GM21717 (cell line): ENCODE measurements around the gene BIRC6.

Experiments
- ATAC-seq: cut with Tn5 transposase; IDR thresholded peaks from one replicate; pipeline ENCODE4 v1.9.1; 2021; ENCODE audit warnings: mild to moderate bottlenecking, moderate library complexity; ENCODE audit not compliant: unreplicated experiment

The BIRC6 gene

DNA sequence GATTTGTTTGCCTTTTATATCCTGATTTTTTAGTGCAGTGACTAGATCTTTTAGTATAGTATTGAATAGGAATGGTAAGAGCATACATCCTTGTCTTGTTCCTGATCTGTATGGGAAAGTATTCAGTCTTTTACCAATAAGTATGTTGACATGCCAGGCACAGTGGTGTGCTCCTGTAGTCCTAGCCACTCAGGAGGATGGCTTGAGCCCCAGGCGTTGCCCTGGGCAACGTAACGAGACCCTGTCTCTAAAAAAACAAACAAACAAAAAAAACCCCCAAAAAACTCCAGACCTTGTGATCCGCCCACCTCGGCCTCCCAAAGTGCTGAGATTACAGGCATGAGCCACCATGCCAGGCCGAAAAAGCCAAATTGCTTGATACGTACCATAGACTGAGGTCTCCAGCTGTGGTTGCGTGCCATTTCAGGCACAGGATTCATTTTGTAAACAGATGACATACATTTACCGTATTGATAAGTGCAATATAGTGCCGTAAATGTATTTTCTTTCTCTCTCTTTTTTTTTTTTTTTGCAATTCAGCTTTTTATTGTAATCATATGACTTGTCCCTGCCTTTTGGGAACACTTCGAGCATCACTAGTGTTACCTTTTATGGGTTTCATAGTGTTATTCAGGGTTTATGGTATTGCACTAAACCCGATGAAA, 18.5 kb downstream of the BIRC6 start:
- no peak for ATAC-seq

- ATAC-seq = no peak
Measured at GRCh38 chr2:32376756-32377155, 19.9 kb downstream of the BIRC6 start.

DNA sequence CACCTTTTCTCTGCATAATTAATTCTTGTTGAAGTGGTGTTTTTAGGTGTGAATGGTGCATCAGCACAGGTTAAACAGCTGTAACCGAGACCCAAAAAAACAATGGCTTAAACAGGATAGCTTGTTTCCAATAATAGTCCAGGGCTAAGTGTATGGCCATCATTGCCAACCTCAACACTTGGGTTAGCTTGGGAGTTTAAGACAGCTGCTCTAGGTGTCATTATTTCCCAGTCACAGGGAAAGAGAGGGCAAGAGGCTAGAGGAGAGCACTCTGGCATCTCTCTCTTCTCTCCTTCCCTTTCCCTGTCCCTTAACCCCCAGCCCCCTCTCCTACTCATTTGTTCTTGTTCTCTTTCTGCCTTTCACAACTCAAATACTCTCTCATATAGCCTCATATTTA, 21.1 kb downstream of the BIRC6 start:
- no peak for ATAC-seq

GRCh38 chr2:32379352-32379751, 22.5 kb downstream of the BIRC6 start:
- ATAC-seq = no peak

GRCh38 chr2:32383858-32384257, 27.0 kb downstream of the BIRC6 start:
- ATAC-seq = no peak

GRCh38 chr2:32384529-32384928, 27.7 kb downstream of the BIRC6 start:
- no peak for ATAC-seq

DNA sequence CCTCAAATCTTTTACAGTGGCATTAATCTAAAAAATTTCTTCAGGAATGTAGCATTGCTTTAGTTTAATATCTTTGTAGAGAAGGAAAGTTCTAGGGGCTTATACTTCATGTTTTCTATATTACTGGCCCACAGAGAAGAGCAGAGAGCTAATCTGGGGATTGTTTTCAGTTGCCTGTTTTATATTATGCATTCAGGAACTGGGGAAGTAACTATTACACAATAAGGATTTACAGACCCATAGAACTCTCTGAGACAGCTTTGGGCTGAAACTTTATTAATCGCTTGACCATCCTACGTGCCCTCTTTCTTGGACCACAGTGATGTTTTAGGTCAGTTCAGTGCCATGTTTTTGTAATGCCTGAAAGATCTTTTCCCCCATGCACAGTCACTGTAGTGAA, 29.9 kb downstream of the BIRC6 start:
- ATAC-seq = no peak

DNA sequence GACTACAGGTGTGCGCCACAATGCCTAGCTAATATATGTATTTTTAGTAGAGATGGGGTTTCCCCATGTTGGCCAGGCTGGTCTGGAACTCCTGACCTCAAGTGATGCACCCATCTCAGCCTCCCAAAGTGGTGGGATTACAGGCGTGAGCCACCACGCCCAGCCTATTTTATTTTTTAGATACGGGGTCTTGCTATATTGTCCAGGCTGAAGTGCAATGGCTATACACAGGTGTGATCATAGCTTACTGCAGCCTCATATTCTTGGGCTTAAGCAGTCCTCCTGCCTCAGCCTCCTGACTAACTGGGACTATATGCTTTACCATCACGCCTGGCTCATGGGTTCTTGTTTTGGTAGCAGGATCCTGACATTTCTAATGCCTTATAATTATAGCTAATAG, 42.4 kb downstream of the BIRC6 start:
- no peak for ATAC-seq

DNA sequence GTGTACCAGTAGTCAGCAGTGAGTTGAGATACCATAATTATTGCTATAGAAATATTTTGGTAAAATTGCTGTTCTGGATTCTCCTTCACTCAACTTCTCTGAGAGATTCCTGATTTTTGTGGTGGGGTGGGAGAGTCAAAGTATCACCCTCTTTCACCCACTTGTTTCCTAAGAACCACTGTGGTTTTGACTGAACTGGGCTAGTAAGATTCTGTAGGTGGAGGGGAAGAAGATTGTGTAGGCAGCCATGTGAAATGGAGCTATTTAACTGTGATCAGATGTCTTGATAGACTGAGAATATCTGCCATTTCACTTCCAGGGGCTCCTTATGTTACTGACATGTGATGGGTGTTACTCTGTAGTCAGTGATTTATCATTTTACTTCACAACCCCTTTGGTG, 45.3 kb downstream of the BIRC6 start:
- no peak for ATAC-seq

GRCh38 chr2:32403782-32404181, 47.0 kb downstream of the BIRC6 start:
- no peak for ATAC-seq

- no peak for ATAC-seq
Measured at GRCh38 chr2:32404691-32405090, 47.9 kb downstream of the BIRC6 start.

GRCh38 chr2:32416519-32416918, 59.7 kb downstream of the BIRC6 start:
- no peak for ATAC-seq

DNA sequence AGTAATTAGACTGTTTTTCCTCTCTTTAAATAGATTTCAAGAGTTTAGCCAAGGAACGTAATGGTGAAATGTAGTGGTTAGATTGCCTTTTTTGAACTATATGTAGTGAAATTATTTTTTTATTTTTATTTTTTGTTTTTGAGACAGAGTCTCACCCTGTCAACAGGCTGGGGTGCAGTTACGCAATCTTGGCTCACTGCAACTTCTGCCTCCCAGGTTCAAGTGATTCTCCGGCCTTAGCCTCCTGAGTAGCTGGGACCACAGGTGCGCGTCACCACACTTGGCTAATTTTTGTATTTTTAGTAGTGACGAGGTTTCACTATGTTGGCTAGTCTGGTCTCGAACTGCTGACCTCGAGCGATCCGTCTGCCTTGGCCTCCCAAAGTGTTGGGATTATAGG, 60.8 kb downstream of the BIRC6 start:
- no peak for ATAC-seq

- no peak for ATAC-seq
Measured at GRCh38 chr2:32418778-32419177, 62.0 kb downstream of the BIRC6 start.

GRCh38 chr2:32422133-32422532, 65.3 kb downstream of the BIRC6 start:
- no peak for ATAC-seq

GRCh38 chr2:32423536-32423935, 66.7 kb downstream of the BIRC6 start:
- no peak for ATAC-seq

- ATAC-seq = no peak
Measured at GRCh38 chr2:32424739-32425138, 67.9 kb downstream of the BIRC6 start.

DNA sequence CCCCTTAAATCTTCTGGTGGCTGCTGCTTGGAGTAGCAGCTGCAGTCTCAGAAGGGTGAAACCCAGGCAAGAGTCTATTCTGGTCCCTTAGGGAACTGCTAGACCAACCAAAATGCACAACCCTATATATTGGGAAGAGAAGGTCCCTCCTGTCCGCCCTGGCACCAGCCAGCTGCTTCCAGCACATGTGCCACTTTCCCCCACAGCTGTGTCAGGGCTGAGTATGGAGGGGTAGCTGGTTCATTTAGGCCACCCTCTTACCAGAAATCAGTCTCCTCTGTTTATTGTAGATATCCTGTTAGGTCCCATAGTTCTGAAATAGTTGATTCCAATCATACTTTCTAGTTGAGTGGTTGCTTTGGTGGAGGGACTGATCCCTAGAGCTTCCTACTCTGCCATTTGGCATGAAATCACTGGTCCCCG, 68.9 kb downstream of the BIRC6 start:
- no peak for ATAC-seq

DNA sequence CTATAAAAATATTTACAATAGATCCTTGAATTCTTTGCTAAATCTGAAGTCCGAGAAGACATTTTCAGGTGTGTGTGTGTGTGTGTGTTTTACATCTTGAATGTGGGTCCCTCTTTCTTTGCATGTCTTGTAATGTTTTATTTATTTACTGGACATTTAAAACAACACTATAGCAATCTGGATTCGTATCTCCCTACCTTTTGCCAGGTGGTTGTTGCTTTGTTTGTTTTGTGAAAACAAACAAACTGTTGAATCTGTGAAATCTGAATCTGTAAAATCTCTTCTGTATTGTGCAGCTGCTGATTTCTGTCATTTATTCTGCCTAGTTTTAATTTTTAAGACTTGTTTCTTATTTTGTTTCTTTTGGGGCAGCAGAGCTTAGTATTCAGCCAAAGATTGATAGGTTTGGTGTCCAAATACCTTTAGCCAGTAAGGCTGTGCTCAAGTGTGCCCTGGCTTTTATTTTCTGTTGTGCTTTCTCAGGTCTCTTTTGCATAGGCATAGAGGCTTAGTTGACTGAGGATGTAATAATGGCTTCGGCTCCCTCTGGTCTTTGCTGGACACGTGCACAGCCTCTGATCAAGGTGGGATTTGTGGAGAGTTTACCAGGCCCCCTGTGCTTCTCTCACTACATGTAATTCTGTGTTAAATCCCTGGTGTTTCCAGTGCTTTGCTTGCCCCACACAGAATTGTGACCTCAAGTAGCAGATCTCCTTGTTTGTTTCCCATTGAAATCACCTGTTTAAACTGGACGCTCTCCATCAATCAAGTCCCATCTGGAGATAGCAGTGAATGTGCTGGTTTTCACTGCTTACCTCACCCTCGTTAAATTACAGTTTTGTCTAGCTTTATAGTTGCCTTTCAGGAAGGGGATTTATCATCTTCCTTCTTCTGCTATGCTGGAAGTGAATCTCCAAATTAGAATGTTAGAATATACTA, 71.1 kb downstream of the BIRC6 start:
- no peak for ATAC-seq

DNA sequence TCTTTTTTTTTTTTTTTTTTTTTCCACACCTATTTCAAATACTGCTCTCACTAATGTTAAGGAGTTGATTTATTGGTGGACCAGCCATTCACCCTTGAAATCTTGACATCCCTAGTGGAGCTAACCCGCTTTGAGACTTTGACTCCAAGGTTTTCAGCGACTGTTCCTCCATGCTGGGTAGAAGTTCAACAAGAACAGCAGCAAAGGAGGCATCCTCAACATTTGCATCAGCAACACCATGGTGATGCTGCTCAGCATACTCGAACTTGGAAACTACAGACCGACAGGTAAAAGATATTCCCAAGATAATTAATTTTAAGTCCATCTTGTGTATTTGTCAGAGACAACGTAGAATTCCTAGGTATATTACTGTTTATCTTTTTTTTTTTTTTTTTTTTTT, 74.0 kb downstream of the BIRC6 start:
- no peak for ATAC-seq

DNA sequence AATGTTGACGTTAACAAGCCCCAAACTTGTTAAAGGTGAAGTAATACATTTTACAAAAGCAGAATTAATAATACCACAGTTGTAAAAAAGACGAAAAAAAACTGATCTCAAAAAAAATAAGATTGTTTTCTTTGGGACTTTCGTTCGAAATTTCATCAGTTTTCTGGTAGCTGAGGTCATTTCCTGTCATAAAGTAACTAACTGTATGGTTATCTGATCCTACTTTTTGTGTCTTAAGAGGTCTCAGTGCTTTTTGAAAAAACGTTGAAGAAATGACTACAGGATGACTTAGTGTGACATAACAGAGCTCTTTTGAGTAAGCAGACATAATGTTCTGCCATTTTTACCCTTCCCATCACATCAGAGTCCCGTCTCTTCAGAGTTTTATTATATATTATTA, 79.3 kb downstream of the BIRC6 start:
- no peak for ATAC-seq

DNA sequence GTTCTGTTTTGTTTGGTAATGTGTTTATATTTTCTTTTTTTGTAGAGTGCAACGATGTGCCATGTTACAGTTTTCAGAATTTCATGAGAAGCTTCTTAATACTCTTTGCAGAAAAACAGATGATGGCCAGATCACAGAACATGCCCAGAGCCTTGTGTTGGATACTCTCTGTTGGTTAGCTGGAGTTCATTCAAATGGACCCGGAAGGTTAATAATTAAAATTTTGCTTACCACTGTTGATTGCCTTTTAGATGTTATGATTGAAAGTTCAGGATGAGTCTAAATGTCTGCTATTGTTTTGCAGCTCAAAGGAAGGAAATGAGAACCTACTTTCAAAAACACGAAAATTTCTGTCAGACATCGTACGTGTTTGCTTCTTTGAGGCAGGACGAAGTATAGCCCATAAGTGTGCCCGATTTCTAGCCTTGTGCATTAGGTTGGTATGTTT, 85.2 kb downstream of the BIRC6 start:
- ATAC-seq = no peak
